GM18508 (cell line): ENCODE results near the gene SHISA5.

ENCODE experiments used
- ATAC-seq: cut with Tn5 transposase; IDR thresholded peaks from one replicate; pipeline ENCODE4 v1.9.1; 2021; ENCODE audit warnings: moderate number of reproducible peaks; ENCODE audit not compliant: insufficient read depth, unreplicated experiment

The SHISA5 gene

DNA sequence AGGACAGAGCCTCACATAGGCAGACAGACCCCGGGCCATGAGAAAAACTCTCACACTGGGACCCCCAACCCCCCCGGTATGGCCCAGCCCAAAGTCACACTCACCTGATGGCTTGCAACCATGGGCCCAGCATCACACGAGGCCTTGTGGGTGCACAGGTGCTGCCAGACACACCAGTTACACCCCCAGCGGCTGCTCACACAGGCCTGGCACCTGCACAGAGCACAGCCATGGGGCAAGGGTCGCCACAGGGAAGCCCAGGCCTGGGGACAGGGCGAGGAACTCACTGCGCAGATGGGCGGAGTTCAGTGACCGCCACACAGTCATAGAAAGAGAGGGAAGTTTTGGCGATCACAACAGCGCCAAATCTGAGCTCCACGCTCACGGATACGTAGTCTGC is 83.4 kb downstream of the SHISA5 start:
- ATAC-seq, result no peak

DNA sequence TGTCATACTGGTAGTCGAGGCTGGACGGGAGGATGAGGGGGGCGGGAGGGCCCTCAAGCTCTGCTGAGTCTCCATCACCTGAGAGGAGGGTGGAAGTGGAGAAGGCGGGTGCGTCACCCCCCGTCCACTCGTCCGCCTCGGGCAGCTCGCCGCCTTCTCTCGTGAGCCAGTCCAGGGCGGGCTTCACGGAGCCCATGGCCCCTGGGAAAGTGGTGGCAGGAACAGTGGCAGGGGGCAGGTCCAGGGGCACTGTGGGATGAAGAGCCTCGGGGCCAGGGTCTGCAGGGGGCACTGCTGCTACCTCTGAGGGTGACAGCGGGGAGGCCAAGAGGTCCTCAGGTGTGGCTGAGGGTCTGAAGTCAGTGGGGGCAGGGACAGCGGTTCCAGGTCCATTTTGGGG is 84.4 kb downstream of the SHISA5 start:
- ATAC-seq, result no peak

DNA sequence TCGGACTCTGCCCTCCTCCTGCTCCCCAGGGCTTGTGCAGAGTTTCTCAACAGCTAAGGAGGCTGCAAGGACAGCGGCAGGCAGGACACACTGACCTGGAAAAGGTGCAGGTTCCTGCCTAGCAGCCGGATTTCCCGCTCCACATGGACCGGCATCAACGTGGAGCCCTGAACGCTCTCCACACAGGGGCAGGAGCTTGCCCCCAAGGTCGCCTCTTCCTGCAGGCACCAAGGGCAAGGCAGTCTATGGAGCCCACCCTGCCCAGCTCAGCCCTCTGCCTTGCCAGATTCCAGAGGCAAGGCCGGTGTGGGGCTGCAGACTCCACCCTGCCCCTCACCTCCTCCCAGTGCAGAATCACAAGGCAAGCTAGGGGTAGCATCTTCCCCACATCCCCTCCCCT is 84.8 kb downstream of the SHISA5 start:
- no peak for ATAC-seq

DNA sequence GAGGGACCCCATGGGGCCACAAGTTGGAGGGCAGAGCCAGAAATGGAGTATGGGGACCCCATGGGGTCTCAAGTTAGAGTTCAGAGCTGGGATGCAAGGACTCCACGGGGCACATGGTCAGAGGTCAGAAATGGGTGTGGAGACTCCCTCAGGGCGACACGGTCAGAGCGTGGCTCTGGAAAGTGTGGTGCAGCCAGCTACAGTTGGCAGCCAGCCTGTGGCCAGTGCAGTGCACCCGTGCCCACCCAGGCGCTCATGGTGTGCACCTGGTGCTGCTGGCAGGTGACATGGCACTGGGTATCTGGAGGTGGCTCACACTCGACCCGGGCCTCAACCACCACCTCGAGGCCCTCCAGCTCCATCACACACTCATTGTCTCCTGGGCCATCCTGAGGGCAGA is 85.3 kb downstream of the SHISA5 start:
- ATAC-seq, result no peak

DNA sequence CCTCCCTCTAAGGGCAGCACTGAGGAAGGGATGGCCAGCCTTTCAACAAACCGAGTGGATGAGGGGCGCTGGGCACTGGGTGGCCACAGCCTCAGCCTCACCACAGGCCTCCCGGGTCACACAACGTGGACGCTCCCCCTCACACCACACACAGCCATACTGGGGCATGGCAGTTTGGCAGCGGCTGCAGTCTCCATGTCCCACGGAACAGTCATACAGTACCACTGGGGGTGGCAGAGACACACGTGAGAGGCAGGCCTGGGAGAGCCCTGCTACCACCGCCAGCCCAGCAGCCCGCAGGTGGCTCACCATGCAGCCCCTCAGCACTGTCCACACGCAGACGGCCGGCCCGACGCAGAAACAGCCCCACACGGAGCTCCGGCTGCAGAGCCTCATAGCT is 85.8 kb downstream of the SHISA5 start:
- ATAC-seq, result no peak
